Brain microvascular endothelial cell (primary cell): ENCODE measurements around the gene SCN11A.
A peak's percentile ranks its signal among the peaks of the same experiment; 100 is the strongest.
"Not testable (repeated sequence)": the region's sequence is repeated elsewhere in the genome, so short reads cannot be mapped to it uniquely, and the experiment has no call there.

Experiments
- DNase-seq: peaks from one replicate; pipeline ENCODE4 v3.0.0-alpha.2; 2020
- H3K27ac ChIP-seq: fragments of 250-450 bp; sonication (Bioruptor Pico); 2 replicates; pipeline ENCODE4 v1.5.1; 2020; ENCODE audit warnings: mild to moderate bottlenecking, moderate library complexity
- H3K27me3 ChIP-seq: fragments of 250-450 bp; sonication (Bioruptor Pico); replicated peaks from 2 replicates; pipeline ENCODE4 v1.5.1; 2020; ENCODE audit warnings: mild to moderate bottlenecking
- H3K36me3 ChIP-seq: fragments of 250-450 bp; sonication (Bioruptor Pico); replicated peaks from 2 replicates; pipeline ENCODE4 v1.5.1; 2020; ENCODE audit warnings: mild to moderate bottlenecking
- H3K4me3 ChIP-seq: 2 replicates; pipeline ENCODE4 v1.5.1; 2011; ENCODE audit warnings: low read depth, mild to moderate bottlenecking, control low read depth, low read length, moderate library complexity
- in situ Hi-C: cut with HindIII; loops from 2 replicates; pipeline ENCODE4 v1.10.0; 2017; ENCODE audit warnings: low sequenced_read_pairs, low pct_ligation_motif_present
- TF ChIP-seq, protein P1 (sequence below): IDR thresholded peaks from 2 replicates; pipeline ENCODE4 v1.5.1; 2011; ENCODE audit warnings: low read depth, mild to moderate bottlenecking, moderate library complexity, low read length, control low read depth, inconsistent platforms; ENCODE audit errors: missing control alignments

Gene SCN11A

DNA sequence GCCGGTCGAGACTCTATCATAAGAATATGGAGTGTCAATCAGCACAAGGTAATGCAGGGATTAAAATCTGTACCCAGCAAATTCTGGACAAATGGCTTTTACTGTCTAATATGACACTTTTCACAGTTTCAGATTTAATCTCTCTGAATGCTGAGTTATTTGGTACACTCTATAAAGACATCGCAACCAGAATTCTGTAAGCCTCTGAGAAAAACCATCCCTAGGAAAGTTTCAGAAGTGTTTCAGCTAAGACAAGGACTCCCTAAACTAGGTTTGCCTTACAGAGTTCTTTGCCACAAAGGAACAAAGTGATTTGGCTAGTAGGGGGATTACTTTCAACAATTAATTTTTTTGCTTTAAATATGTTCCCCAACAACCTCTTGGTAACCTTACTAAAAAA lies 11.4 kb upstream of the SCN11A start:
- no peak overlapping the region for H3K4me3 ChIP-seq
- no peaks in the 10 kb centered on the region for H3K27me3 ChIP-seq
- TF ChIP-seq, protein P1, sequence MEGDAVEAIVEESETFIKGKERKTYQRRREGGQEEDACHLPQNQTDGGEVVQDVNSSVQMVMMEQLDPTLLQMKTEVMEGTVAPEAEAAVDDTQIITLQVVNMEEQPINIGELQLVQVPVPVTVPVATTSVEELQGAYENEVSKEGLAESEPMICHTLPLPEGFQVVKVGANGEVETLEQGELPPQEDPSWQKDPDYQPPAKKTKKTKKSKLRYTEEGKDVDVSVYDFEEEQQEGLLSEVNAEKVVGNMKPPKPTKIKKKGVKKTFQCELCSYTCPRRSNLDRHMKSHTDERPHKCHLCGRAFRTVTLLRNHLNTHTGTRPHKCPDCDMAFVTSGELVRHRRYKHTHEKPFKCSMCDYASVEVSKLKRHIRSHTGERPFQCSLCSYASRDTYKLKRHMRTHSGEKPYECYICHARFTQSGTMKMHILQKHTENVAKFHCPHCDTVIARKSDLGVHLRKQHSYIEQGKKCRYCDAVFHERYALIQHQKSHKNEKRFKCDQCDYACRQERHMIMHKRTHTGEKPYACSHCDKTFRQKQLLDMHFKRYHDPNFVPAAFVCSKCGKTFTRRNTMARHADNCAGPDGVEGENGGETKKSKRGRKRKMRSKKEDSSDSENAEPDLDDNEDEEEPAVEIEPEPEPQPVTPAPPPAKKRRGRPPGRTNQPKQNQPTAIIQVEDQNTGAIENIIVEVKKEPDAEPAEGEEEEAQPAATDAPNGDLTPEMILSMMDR: no peak
- peaks cover 5% of the 10 kb centered on the region for H3K36me3 ChIP-seq
- no peak overlapping the region for H3K27ac ChIP-seq
- no peak for DNase-seq
- in situ Hi-C loops: no loop called here

DNA sequence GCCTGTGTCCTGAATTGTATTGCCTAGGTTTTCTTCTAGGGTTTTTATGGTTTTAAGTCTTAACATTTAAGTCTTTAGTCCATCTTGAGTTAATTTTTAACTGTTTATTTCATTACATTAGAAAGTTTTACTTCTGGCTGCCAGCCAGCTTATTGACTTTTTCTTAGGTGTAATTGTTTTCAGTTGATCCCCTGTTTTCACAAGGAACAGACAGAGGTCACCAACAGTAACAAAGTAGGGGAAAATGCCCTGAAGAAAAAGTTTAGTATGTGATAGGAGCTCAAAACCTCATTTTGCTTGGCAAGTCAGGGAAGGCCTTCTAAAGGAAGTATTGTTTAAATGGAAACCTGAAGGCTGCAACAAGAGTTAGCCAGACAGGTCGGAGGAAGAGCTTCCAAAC lies 10.4 kb upstream of the SCN11A start:
- Histone ChIP-seq H3K27me3 (no peaks in the 10 kb centered on the region), H3K4me3 (no peak overlapping the region), H3K27ac (no peak overlapping the region), H3K36me3 (peaks cover 5% of the 10 kb centered on the region)
- TF ChIP-seq, protein P1: no peak
- in situ Hi-C loops: no loop called here
- no peak for DNase-seq

DNA sequence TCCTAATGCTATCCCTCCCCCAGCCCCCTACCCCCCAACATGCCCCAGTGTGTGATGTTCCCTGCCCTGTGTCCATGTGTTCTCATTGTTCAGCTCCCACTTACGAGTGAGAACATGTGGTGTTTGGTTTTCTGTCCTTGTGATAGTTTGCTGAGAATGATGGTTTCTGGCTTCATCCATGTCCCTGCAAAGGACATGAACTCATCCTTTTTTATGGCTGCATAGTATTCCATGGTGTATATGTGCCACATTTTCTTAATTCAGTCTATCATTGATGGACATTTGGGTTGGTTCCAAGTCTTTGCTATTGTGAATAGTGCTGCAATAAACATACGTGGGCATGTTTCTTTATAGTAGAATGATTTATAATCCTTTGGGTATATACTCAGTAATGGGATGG lies 9.5 kb upstream of the SCN11A start:
- DNase-seq, H3K4me3 ChIP-seq, H3K27ac ChIP-seq, in situ Hi-C loops, H3K27me3 ChIP-seq, H3K36me3 ChIP-seq: not testable (repeated sequence)

DNA sequence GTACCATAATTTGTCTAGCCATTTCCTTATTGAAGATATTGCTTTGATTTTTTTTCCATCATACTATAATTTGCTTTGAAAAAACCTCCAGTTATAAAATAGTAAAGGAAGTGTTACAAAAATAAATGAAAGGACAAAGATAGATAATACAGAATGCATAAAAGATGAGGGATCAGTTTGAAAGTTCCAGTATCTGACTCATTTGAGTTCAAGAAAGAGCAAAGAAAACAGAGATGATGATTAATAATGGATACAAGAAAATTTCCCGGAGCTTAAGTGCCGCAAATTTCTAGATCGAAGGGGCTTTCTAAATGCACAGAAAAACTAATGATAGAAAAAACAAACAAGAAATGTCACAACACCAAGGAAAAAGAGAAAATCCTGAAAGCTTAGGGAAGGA lies 4.4 kb upstream of the SCN11A start:
- peak overlapping the region; percentile 33 for H3K4me3 ChIP-seq
- TF ChIP-seq, protein P1: no peak

DNA sequence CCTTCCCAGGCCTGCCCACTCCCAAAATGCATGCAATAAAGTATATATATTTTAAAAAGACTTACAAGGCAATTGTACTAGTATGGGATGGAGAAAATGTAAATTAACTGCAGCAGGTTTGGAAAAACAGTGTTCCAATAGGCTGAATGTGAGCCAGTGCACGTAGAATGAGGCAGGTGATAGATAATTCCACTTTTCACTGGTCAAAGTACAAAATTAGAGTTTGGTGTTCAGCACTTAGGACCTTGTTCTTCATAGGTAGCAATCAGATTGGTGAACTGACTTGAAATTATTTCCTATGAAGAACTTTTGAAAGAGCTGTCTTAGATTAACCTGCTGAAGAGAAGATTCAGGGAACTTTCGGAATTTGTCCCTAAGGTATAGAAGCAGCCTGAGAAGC lies 2.0 kb upstream of the SCN11A start:
- H3K27ac ChIP-seq: no peak overlapping the region

More for the DNA sequence above, 4.4 kb upstream of the SCN11A start:
- Histone ChIP-seq H3K36me3 (no peaks in the 10 kb centered on the region), H3K27me3 (no peaks in the 10 kb centered on the region), H3K27ac (peak overlapping the region; percentile 15)
- in situ Hi-C loops: no loop called here
- DNase-seq: no peak

DNA sequence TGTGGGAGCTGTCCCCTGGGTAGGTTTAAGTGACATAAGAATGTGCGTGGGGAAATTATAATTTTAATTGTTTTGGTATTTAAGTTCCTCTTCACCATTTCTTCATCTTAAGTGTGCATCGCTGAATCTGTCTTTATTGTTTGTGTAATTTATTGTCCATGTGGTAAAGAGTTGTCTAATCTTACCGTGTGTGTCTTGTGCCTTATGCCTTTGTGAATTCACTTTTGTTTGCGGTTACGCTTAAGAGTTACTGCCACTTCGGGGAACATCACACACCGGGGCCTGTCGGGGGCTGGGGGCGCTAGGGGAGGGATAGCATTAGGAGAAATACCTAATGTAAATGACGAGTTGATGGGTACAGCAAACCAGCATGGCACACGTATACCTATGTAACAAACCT lies 839 bp upstream of the SCN11A start:
- H3K4me3 ChIP-seq: peak overlapping the region; percentile 72
- H3K36me3 ChIP-seq: no peaks in the 10 kb centered on the region
- no peak for DNase-seq
- TF ChIP-seq, protein P1: no peak
- in situ Hi-C loops: no loop called here
- H3K27me3 ChIP-seq: no peaks in the 10 kb centered on the region
- H3K27ac ChIP-seq: peak overlapping the region; percentile 86

More for the DNA sequence above, 2.0 kb upstream of the SCN11A start:
- TF ChIP-seq, protein P1: no peak
- Histone ChIP-seq H3K36me3 (no peaks in the 10 kb centered on the region), H3K4me3 (no peak overlapping the region), H3K27me3 (no peaks in the 10 kb centered on the region)
- DNase-seq: no peak
- in situ Hi-C loops: no loop called here
